Choroid plexus epithelial cell (primary cell): ENCODE data around the gene SCUBE1.

Experiments
- DNase-seq: peaks from one replicate; pipeline ENCODE4 v3.0.0-alpha.2; 2010; ENCODE audit warnings: low read depth
- H3K4me3 ChIP-seq: 2 replicates; pipeline ENCODE4 v1.5.1; 2011; ENCODE audit warnings: low read depth, mild to moderate bottlenecking, control low read depth, low read length, moderate library complexity
- CTCF ChIP-seq: conservative IDR thresholded peaks from 2 replicates; pipeline ENCODE4 v1.5.1; 2011; ENCODE audit warnings: low read depth, mild to moderate bottlenecking, control low read depth, inconsistent platforms, low read length, moderate library complexity

SCUBE1 gene

GRCh38 chr22:43312608-43313007 is 30.6 kb downstream of the SCUBE1 start:
- DNase-seq = no peak
- H3K4me3 ChIP-seq = no peak overlapping the region
- no peak for TF ChIP-seq CTCF

GRCh38 chr22:43310798-43311197 is 32.4 kb downstream of the SCUBE1 start:
- H3K4me3 ChIP-seq = no peak overlapping the region
- no peak for DNase-seq
- TF ChIP-seq CTCF = no peak

- DNase-seq = no peak
- no peak overlapping the region for H3K4me3 ChIP-seq
- TF ChIP-seq CTCF = no peak
These were observed 32.9 kb downstream of the SCUBE1 start for GRCh38 chr22:43310311-43310710.

- H3K4me3 ChIP-seq = no peak overlapping the region
- no peak for TF ChIP-seq CTCF
These were observed 34.3 kb downstream of the SCUBE1 start for GRCh38 chr22:43308836-43309235.

GRCh38 chr22:43308060-43308830 is 34.9 kb downstream of the SCUBE1 start:
- H3K4me3 ChIP-seq = no peak overlapping the region
- DNase-seq = no peak
- no peak for TF ChIP-seq CTCF

More at GRCh38 chr22:43308836-43309235, 34.3 kb downstream of the SCUBE1 start:
- no peak for DNase-seq

GRCh38 chr22:43305806-43306205 is 37.4 kb downstream of the SCUBE1 start:
- DNase-seq = no peak
- no peak overlapping the region for H3K4me3 ChIP-seq
- no peak for TF ChIP-seq CTCF
